ENCODE measurements around the gene IL1R1.

IL1R1 gene

GRCh38 chr2:102140377-102140776 is 2.2 kb upstream of the IL1R1 start:
- DNase-seq (ENCODE audit: low spot score): no peak

- peak; percentile 63 for DNase-seq (ENCODE audit: low spot score)
Observed at GRCh38 chr2:102141011-102141943, 1.3 kb upstream of the IL1R1 start.

- DNase-seq (ENCODE audit: low spot score): no peak
Observed at GRCh38 chr2:102142829-102143449, 393 bp downstream of the IL1R1 start.

GRCh38 chr2:102143450-102143985 is 972 bp downstream of the IL1R1 start:
- peak; percentile 43 for DNase-seq (ENCODE audit: low spot score)

- DNase-seq (ENCODE audit: low spot score): no peak
Observed at GRCh38 chr2:102144128-102144527, 1.6 kb downstream of the IL1R1 start.

- no peak for DNase-seq (ENCODE audit: low spot score)
Observed at GRCh38 chr2:102145107-102145506, 2.6 kb downstream of the IL1R1 start.

- no peak for DNase-seq (ENCODE audit: low spot score)
Observed at GRCh38 chr2:102145934-102146333, 3.4 kb downstream of the IL1R1 start.

GRCh38 chr2:102147935-102148334 is 5.4 kb downstream of the IL1R1 start:
- DNase-seq (ENCODE audit: low spot score): no peak

- DNase-seq (ENCODE audit: low spot score): no peak
Observed at GRCh38 chr2:102149243-102149642, 6.7 kb downstream of the IL1R1 start.

GRCh38 chr2:102149644-102150455 is 7.3 kb downstream of the IL1R1 start:
- no peak for DNase-seq (ENCODE audit: low spot score)

GRCh38 chr2:102154364-102154763 is 11.8 kb downstream of the IL1R1 start:
- DNase-seq (ENCODE audit: low spot score): no peak

- DNase-seq (ENCODE audit: low spot score): no peak
Observed at GRCh38 chr2:102154946-102155702, 12.6 kb downstream of the IL1R1 start.

- DNase-seq (ENCODE audit: low spot score): peak; percentile 47
Observed at GRCh38 chr2:102155703-102156515, 13.4 kb downstream of the IL1R1 start.

GRCh38 chr2:102158011-102158755 is 15.6 kb downstream of the IL1R1 start:
- no peak for DNase-seq (ENCODE audit: low spot score)

GRCh38 chr2:102159295-102159694 is 16.7 kb downstream of the IL1R1 start:
- no peak for DNase-seq (ENCODE audit: low spot score)

- DNase-seq (ENCODE audit: low spot score): peak; percentile 43
Observed at GRCh38 chr2:102166189-102166845, 23.8 kb downstream of the IL1R1 start.

GRCh38 chr2:102168026-102168771 is 25.7 kb downstream of the IL1R1 start:
- no peak for DNase-seq (ENCODE audit: low spot score)

GRCh38 chr2:102171946-102172345 is 29.4 kb downstream of the IL1R1 start:
- no peak for DNase-seq (ENCODE audit: low spot score)

- DNase-seq (ENCODE audit: low spot score): no peak
Observed at GRCh38 chr2:102172745-102173144, 30.2 kb downstream of the IL1R1 start.
